Stimulated activated CD4-positive, alpha-beta T cell treated with anti-CD3 and anti-CD28 coated beads, TNF-alpha, amount 100 ng/mL, for 1 hour (primary cell): ENCODE results near the gene HIGD1B.
"Not testable (repeated sequence)": the region's sequence is repeated elsewhere in the genome, so short reads cannot be mapped to it uniquely, and the experiment has no call there.

Experiments
- DNase-seq, 3 donors: peaks; one replicate each; pipeline ENCODE4 v3.0.0-alpha.2; 2020; ENCODE audit warnings: low read depth in 3 of 3, low spot score in 1 of 3

The HIGD1B gene

GRCh38 chr17:44847586-44847985, at the start of gene HIGD1B:
Gene HIGD1B (plus strand): TSS chr17:44847883. CDS start chr17:44848153, 270 bp downstream.
- DNase-seq = no peak

GRCh38 chr17:44798356-44798755, 49.3 kb upstream of the HIGD1B start:
- no peak for DNase-seq

- no peak for DNase-seq
Observed at GRCh38 chr17:44801880-44802279, 45.8 kb upstream of the HIGD1B start.

GRCh38 chr17:44804302-44805089, 43.2 kb upstream of the HIGD1B start:
- DNase-seq = no peak

- no peak for DNase-seq
Observed at GRCh38 chr17:44807093-44807816, 40.4 kb upstream of the HIGD1B start.

- DNase-seq = no peak
Observed at GRCh38 chr17:44807817-44808155, 39.9 kb upstream of the HIGD1B start.

GRCh38 chr17:44808156-44808555, 39.5 kb upstream of the HIGD1B start:
- no peak for DNase-seq

- not testable (repeated sequence) for DNase-seq
Observed at GRCh38 chr17:44808656-44809388, 38.9 kb upstream of the HIGD1B start.

GRCh38 chr17:44812263-44812662, 35.4 kb upstream of the HIGD1B start:
- DNase-seq = no peak

- not testable (repeated sequence) for DNase-seq
Observed at GRCh38 chr17:44818508-44818907, 29.2 kb upstream of the HIGD1B start.

GRCh38 chr17:44820631-44821212, 27.0 kb upstream of the HIGD1B start:
- DNase-seq = no peak

GRCh38 chr17:44825236-44825635, 22.4 kb upstream of the HIGD1B start:
- not testable (repeated sequence) for DNase-seq

- no peak for DNase-seq
Observed at GRCh38 chr17:44826123-44826790, 21.4 kb upstream of the HIGD1B start.

- DNase-seq = no peak
Observed at GRCh38 chr17:44827863-44828262, 19.8 kb upstream of the HIGD1B start.

GRCh38 chr17:44828919-44829522, 18.7 kb upstream of the HIGD1B start:
- DNase-seq = no peak

GRCh38 chr17:44829523-44830358, 17.9 kb upstream of the HIGD1B start, which contains the start of gene GJC1:
Gene GJC1 (minus strand): TSS chr17:44830287. CDS start chr17:44805817, 24,470 bp downstream.
- peak in 1 of 3 donors; percentile 12 for DNase-seq

GRCh38 chr17:44830359-44831288, 17.1 kb upstream of the HIGD1B start:
- peak in 1 of 3 donors; percentile 12 for DNase-seq

GRCh38 chr17:44831371-44831770, 16.3 kb upstream of the HIGD1B start:
- no peak for DNase-seq
